ENCODE results near the gene EIF2S2. TPM values are rescaled to one million over a fixed set of nuclear protein-coding genes. Genes with fewer than 3 reads are reported as not detected.

Gene EIF2S2
- total and polyA plus RNA-seq, 2 donors (not counting 1 experiment from before 2014, with no cell fraction given) = 11.3 to 26.4 TPM

- Histone ChIP-seq H2AFZ (ENCODE audit: insufficient read depth, low read depth, low read length, poor library complexity, severe bottlenecking) (no peak overlapping the region), H3K4me3 (ENCODE audit: control extremely low read depth in 1 of 5, extremely low read depth in 1 of 5, insufficient read depth in 1 of 5, low read depth in 2 of 5, low read length in 4 of 5) (no peak overlapping the region), H3K9ac (ENCODE audit: low read length) (no peak overlapping the region), H3K4me1 (ENCODE audit: control insufficient read depth in 2 of 2, insufficient read depth in 2 of 2, low read length in 2 of 2) (peaks cover 5 to 14% of the 10 kb centered on the region in 2 donors), H4K20me1 (ENCODE audit: control insufficient read depth, insufficient read depth, low read length, poor library complexity, severe bottlenecking) (peaks cover 99% of the 10 kb centered on the region), H3K27ac (ENCODE audit: low read length in 2 of 2) (no peak overlapping the region), H3K27me3 (replicated peaks in 1 of 4; ENCODE audit: control extremely low read depth in 1 of 4, control insufficient read depth in 3 of 4, insufficient read depth in 4 of 4, low read length in 3 of 4) (no peaks in the 10 kb centered on the region), H3K36me3 (replicated peaks in 1 of 2; ENCODE audit: control extremely low read depth in 1 of 2, control insufficient read depth in 1 of 2, extremely low read depth in 1 of 2, insufficient read depth in 2 of 2, low read length in 1 of 2) (peaks cover 8 to 20% of the 10 kb centered on the region in 2 experiments), H3K4me2 (replicated peaks; ENCODE audit: low read depth, low read length, poor library complexity, severe bottlenecking) (no peak overlapping the region), H3K79me2 (ENCODE audit: control insufficient read depth, insufficient read depth, low read length) (peaks cover 97% of the 10 kb centered on the region), H3K9me3 (ENCODE audit: control extremely low read depth in 1 of 3, control insufficient read depth in 2 of 3, insufficient read depth in 1 of 3, low read length in 2 of 3) (no peaks in the 10 kb centered on the region)
- intact Hi-C loops (cut with micrococcal nuclease) = no loop called here
- no peak for DNase-seq
- H3K4me3 Mint-ChIP-seq = no peak overlapping the region
- no peaks in the 10 kb centered on the region for H3K27me3 Mint-ChIP-seq
- CTCF ChIA-PET = no interaction called here
- H3K27ac Mint-ChIP-seq = no peak overlapping the region
- POLR2A ChIA-PET = no interaction called here
- WGBS (ENCODE audit: insufficient coverage) = no CpG with 5 or more reads among the region's 4 CpGs
- ATAC-seq (ENCODE audit: low read depth) = no peak
- H3K4me1 Mint-ChIP-seq = peaks cover 62% of the 10 kb centered on the region
- TF ChIP-seq EZH2 (IDR thresholded peaks at IDR 0.05; ENCODE audit: borderline replicate concordance, insufficient read depth, low read depth, low read length, poor library complexity, severe bottlenecking) = no peak
- no peak for TF ChIP-seq CTCF (IDR thresholded peaks at IDR 0.05)
- H3K9me3 Mint-ChIP-seq (ENCODE audit: insufficient read depth) = no peaks in the 10 kb centered on the region
These were observed 70.8 kb downstream of the EIF2S2 start for GRCh38 chr20:34041226-34041625.

GRCh38 chr20:34040300-34040995 is 71.6 kb downstream of the EIF2S2 start:
- Histone ChIP-seq H3K36me3 (replicated peaks in 1 of 2; ENCODE audit: control extremely low read depth in 1 of 2, control insufficient read depth in 1 of 2, extremely low read depth in 1 of 2, insufficient read depth in 2 of 2, low read length in 1 of 2) (peaks cover 5 to 20% of the 10 kb centered on the region in 2 experiments), H3K79me2 (ENCODE audit: control insufficient read depth, insufficient read depth, low read length) (peaks cover 97% of the 10 kb centered on the region), H4K20me1 (ENCODE audit: control insufficient read depth, insufficient read depth, low read length, poor library complexity, severe bottlenecking) (peaks cover 99% of the 10 kb centered on the region), H3K4me1 (ENCODE audit: control insufficient read depth in 2 of 2, insufficient read depth in 2 of 2, low read length in 2 of 2) (peaks cover 5 to 22% of the 10 kb centered on the region in 2 donors), H3K27me3 (replicated peaks in 1 of 4; ENCODE audit: control extremely low read depth in 1 of 4, control insufficient read depth in 3 of 4, insufficient read depth in 4 of 4, low read length in 3 of 4) (no peaks in the 10 kb centered on the region), H3K9me3 (ENCODE audit: control extremely low read depth in 1 of 3, control insufficient read depth in 2 of 3, insufficient read depth in 1 of 3, low read length in 2 of 3) (no peaks in the 10 kb centered on the region), H3K27ac (ENCODE audit: low read length in 2 of 2) (no peak overlapping the region), H2AFZ (ENCODE audit: insufficient read depth, low read depth, low read length, poor library complexity, severe bottlenecking) (no peak overlapping the region), H3K9ac (ENCODE audit: low read length) (no peak overlapping the region), H3K4me2 (replicated peaks; ENCODE audit: low read depth, low read length, poor library complexity, severe bottlenecking) (no peak overlapping the region), H3K4me3 (ENCODE audit: control extremely low read depth in 1 of 5, extremely low read depth in 1 of 5, insufficient read depth in 1 of 5, low read depth in 2 of 5, low read length in 4 of 5) (no peak overlapping the region)
- intact Hi-C loops (cut with micrococcal nuclease) = no loop called here
- Mint-ChIP-seq H3K4me1 (peaks cover 62% of the 10 kb centered on the region), H3K9me3 (ENCODE audit: insufficient read depth) (no peaks in the 10 kb centered on the region), H3K4me3 (no peak overlapping the region), H3K27ac (no peak overlapping the region), H3K27me3 (no peaks in the 10 kb centered on the region)
- TF ChIP-seq EZH2 (IDR thresholded peaks at IDR 0.05; ENCODE audit: borderline replicate concordance, insufficient read depth, low read depth, low read length, poor library complexity, severe bottlenecking) = no peak
- TF ChIP-seq CTCF (IDR thresholded peaks at IDR 0.05) = no peak
- ChIA-PET POLR2A (no interaction called here), CTCF (no interaction called here)
- DNase-seq (no peak), ATAC-seq (ENCODE audit: low read depth) (no peak)
- 100% methylated on average over 4 of the region's 9 CpGs for WGBS (ENCODE audit: insufficient coverage)
